NCI-H1436 treated with DMSO at 0.1 percent for 48 hours (cell line): ENCODE data around the gene GJA8.
A peak's percentile ranks its signal among the peaks of the same experiment; 100 is the strongest.
"Not testable (repeated sequence)": the region's sequence is repeated elsewhere in the genome, so short reads cannot be mapped to it uniquely, and the experiment has no call there.

Source experiments
- DNase-seq: peaks from one replicate; lab custom pipeline; 2025; lab: John Stamatoyannopoulos, UW

The GJA8 gene

DNA sequence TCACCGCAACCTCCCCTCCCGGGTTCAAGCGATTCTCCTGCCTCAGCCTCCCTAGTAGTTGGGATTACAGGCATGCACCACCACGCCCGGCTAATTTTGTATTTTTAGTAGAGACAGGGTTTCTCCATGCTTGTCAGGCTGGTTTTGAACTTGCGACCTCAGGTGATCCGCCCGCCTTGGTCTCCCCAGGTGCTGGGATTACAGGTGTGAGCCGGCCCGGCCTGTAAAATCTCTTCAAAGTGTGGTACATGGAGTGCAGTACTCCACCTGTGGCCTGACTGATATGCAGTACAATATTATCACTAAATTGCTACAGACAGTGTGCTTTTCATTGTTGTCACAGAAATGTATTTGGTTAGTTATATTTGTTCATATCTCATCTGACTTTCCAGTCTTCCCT, 25.1 kb downstream of the GJA8 start:
- not testable (repeated sequence) for DNase-seq

DNA sequence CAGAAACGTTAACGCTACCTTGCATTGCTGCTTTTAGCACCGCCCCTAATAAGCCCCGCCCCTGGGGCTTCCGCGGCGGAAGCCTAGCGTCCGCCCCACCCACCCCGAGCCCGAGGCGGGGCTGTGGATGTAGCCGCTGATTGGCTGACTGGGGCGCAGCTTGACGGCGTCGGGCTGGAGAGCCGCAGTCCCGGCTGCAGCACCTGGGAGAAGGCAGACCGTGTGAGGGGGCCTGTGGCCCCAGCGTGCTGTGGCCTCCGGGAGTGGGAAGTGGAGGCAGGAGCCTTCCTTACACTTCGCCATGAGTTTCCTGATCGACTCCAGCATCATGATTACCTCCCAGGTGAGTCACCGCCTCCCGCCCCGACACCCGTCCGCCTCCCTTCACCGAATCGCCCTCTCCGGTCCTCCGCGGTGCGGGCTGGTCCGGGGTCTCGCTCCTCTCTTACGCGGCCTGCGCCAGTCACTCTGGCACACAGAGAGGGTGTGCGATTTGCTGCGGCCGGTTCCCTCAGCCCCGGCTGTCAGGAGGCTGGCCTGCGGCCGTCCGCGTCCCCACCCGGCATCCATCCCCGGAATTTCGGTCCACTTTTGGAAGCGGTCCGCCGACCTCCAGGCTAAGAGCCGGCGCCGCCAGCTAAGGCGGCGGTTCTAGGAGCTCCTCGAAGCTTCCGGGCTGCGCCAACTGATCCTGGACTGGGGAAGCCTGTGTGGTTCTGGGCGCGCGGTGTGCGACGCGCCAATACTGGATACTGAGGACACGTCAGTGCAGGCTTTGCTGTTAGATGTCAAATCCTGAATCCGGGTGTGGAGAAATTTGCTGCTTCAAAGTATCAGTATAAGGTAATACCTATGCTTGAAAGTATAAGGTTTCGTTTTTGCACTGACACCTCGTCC, 25.9 kb downstream of the GJA8 start, which contains the start of gene GPR89B:
GPR89B (plus strand) TSS at position 185 of the 897 bp plus-strand sequence; CDS start at position 302, 117 bp downstream.
- DNase-seq = peak; percentile 34

DNA sequence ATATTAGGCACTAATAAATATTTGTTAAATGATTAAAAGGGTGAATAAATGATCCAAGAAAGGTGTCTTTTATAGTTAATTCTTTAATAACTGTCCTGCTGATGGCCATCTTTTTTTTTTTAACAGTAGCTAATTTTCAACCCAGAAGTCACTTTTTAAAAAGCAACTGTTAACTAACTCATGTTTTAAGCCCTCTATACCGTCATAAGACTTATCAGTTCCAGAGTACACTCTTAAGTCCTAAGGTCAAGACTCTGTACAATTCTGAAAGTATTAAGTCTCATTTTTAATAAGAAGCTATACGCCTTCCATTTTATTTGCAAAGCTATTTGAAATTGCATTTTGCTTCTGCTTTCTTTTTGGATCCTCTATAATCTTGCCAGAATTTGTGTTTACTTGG, 28.5 kb downstream of the GJA8 start:
- DNase-seq = not testable (repeated sequence)

DNA sequence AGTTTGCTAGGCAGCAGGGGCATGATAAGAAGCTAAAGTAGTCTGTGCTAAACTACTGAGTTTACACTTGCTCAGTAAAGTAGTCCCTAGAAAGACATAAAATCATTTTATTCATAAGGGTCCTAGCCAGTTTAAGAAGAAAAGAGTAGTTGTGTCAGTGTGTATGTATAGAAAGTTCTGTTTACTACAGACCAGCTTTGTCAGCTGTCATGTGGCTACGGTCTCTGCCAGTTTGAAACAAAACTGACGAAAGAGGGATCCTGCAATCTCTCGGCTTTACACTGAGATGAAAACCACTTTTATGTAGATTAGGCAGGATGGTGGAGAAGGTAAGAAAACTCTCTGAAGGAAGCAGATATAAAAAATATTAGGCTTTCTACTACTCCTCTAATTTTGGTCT, 32.7 kb downstream of the GJA8 start:
- DNase-seq = not testable (repeated sequence)

DNA sequence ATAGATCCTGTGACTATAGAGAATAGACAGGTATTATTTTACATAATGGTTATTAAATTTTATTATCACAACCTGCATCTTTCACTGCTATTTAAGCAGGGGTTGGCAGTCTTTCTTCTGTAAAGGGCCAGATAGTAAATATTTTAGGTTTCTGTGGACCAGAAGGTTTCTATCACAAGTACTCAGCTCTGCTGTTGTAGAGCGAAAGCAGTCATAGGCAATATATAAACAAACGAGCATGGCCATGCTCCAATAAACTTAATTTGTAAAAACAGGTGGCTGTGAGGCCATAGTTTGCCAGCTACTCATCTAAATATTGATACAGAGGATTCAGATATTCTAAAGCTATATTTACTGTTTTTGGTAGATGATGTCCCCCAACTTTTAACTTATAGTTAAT, 37.9 kb downstream of the GJA8 start:
- DNase-seq = not testable (repeated sequence)

DNA sequence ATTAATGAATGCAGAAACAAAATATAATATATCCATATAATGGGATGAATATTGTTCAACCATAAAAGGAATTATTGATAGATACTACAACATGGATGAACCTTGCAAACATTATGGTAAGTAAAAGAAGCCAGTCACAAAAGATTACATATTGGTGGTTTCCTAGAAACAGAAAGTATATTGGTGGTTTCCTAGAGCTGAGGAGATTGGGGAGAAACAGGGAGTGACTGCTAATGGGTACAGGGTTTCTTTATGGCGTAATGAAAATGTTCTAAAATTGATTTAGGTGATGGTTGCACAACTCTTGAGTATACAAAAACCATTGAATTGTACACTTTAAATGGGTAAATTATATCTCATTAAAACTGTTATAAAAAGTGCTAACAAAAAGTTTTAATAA, 40.0 kb downstream of the GJA8 start:
- DNase-seq = not testable (repeated sequence)

DNA sequence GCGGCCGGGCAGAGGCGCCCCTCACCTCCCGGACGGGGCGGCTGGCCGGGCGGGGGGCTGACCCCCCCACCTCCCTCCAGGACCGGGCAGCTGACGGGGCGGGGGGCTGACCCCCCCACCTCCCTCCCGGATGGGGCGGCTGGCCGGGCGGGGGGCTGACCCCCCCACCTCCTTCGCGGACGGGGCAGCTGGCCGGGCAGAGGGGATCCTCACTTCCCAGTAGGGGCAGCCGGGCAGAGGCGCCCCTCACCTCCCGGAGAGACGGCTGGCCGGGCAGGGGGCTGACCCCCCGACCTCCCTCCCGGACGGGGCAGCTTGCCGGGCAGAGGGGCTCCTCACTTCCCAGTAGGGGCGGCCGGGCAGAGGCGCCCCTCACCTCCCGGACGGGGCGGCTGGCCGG, 46.9 kb downstream of the GJA8 start:
- not testable (repeated sequence) for DNase-seq
